ENCODE measurements around the gene LRP1B.

GRCh38 chr2:141767691-141768090, 363.1 kb downstream of the LRP1B start:
- TF ChIP-seq ZFP30 (CRISPR knock-in tag; IDR thresholded peaks at IDR 0.05) = no peak
- no peak for TF ChIP-seq ZFP3 (CRISPR knock-in tag; IDR thresholded peaks at IDR 0.05)
- TF ChIP-seq ISL1 (CRISPR knock-in tag; IDR thresholded peaks at IDR 0.05) = no peak
- TF ChIP-seq CREB5 (CRISPR knock-in tag; IDR thresholded peaks at IDR 0.05; ENCODE audit: low read depth) = no peak
- no peak for TF ChIP-seq PATZ1 (CRISPR knock-in tag; IDR thresholded peaks at IDR 0.05; ENCODE audit: borderline replicate concordance)
- no peak for TF ChIP-seq POU6F1 (CRISPR knock-in tag; IDR thresholded peaks at IDR 0.05; ENCODE audit: borderline replicate concordance, low read depth)

Data from SK-N-SH treated with all-trans-retinoic acid at 6 μM for 48 hours (cell line).